GM19395 (cell line): ENCODE data around the gene HECA.
"Not testable (repeated sequence)": the region's sequence is repeated elsewhere in the genome, so short reads cannot be mapped to it uniquely, and the experiment has no call there.

Experiments
- ATAC-seq: cut with Tn5 transposase; IDR thresholded peaks from one replicate; pipeline ENCODE4 v1.9.1; 2021; ENCODE audit warnings: mild to moderate bottlenecking, moderate library complexity; ENCODE audit not compliant: unreplicated experiment

HECA gene

GRCh38 chr6:139135578-139136545 lies 982 bp downstream of the HECA start:
- peak; percentile 35 for ATAC-seq

- no peak for ATAC-seq
Observed at GRCh38 chr6:139137706-139138105, 2.8 kb downstream of the HECA start.

GRCh38 chr6:139140854-139141253 lies 6.0 kb downstream of the HECA start:
- not testable (repeated sequence) for ATAC-seq

- ATAC-seq: no peak
Observed at GRCh38 chr6:139142262-139142661, 7.4 kb downstream of the HECA start.

- no peak for ATAC-seq
Observed at GRCh38 chr6:139143111-139143510, 8.2 kb downstream of the HECA start.

DNA sequence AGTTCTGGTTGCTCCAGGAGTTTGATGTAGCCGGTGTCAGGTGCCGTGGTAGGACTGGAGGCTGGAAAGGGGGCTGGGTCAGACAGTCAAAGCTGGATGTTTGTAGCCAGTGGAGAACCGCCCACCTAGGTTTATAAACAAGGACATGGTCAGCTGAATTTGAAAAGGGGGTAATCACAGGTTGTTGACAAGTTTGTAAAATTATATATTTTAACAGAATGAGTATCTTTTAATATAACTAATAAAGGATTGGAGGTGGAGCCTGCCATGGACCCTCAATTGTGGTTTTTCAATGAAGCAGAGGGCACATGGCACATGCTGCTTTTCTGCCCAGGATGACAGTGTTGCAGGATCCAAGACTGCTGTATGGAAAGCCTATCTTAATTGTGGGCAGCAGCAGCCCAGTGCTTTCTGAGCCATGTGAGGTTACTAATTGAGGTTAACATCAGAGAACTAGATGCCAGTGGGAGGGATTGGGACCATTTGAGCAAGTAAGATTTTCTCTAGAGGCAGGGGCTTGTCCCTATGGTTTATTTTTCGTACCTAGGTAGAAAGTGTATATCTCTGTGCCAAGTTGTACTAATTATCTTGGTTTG lies 9.7 kb downstream of the HECA start:
- ATAC-seq: no peak

DNA sequence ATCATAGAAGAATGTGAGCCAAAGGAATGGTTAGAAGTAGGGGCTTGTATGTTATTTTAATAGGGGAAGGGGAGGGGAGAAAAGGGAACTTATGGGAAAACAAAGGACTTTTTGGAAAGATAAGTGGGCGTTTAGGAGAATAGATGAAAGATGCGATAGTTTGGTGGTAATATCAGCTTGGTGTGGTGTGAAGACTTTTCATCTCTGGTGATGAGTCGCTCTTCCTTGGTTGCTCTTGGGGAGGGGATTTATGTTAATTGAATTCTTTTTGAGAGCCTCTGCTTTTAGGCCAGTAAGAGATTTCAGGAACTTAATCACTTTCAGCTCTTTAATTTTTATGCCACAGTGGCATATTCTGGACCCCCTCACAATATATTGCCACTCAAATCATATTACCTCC lies 10.8 kb downstream of the HECA start:
- no peak for ATAC-seq

- ATAC-seq: no peak
Observed at GRCh38 chr6:139146317-139146726, 11.4 kb downstream of the HECA start.

DNA sequence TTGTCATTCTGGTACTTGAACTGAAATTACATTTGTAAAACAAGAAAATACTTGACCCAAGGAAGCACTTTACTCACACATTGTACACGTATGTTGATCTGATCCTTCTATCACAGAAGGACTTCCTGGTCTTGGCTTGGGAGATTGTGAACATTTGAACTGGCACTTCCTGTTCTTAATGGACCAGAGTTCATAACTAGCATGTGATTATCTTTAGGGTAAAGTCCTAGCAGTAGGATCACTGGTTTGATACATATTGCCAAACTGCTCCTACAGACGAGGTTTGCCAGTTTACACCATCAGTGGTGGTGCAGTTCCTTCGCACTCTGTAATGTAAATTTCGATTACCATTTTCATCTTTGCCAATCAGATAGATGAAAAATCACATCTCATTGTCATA lies 12.7 kb downstream of the HECA start:
- no peak for ATAC-seq

DNA sequence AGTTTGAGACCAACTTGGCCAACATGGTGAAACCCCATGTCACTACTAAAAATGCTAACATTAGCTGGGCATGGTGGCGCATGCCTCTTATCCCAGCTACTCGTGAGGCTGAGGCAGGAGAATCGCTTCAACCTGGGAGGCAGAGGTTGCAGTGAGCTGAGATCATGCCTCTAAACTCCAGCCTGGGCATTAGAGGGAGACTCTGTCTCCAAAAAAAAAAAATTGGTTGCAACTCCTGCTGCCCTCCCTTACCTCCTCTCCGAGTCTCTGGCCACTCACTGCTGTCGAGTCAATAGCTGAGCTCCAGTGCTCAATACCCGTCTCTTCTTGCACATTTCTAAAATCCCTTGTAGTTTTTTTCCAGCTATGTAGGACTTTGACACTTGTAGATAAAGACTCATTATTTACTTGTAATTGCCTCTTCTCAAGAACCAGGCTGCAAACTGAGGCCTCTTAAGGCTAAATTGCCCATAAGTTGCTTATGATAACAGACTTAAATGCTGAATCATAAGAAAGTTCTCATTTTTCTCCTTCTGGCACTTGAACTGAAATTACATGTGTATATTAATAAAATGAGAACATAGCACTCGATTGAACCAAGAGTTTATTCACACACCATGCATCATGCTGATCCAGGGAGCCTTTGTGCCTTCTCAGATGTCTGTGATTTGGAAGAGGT lies 13.8 kb downstream of the HECA start:
- no peak for ATAC-seq

GRCh38 chr6:139149383-139149782 lies 14.5 kb downstream of the HECA start:
- ATAC-seq: no peak

GRCh38 chr6:139150920-139151319 lies 16.0 kb downstream of the HECA start:
- no peak for ATAC-seq

GRCh38 chr6:139151425-139152087 lies 16.7 kb downstream of the HECA start:
- no peak for ATAC-seq

- ATAC-seq: no peak
Observed at GRCh38 chr6:139152088-139152891, 17.4 kb downstream of the HECA start.

- ATAC-seq: no peak
Observed at GRCh38 chr6:139152892-139153271, 18.0 kb downstream of the HECA start.

DNA sequence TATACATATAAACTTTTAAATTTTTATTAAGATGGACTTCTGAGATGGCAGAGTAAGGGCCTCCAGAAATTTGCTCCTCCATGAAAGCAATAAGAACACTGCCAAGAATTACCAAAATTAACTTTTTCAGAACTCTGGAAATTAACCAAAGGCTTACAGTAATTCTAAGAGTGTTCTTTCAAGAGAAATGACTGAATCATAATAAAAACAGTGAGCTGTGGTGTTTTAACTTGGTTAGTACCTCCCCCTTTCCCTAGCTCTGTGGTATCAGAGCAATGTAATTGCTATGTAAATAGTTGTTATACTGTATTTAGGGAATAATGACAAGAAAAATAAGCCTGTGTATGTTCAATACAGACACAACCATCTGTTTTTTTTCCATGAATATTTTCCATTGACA lies 19.0 kb downstream of the HECA start:
- ATAC-seq: no peak

- ATAC-seq: no peak
Observed at GRCh38 chr6:139154881-139155547, 20.1 kb downstream of the HECA start.

- no peak for ATAC-seq
Observed at GRCh38 chr6:139156102-139156501, 21.2 kb downstream of the HECA start.

- ATAC-seq: no peak
Observed at GRCh38 chr6:139156551-139156950, 21.7 kb downstream of the HECA start.

DNA sequence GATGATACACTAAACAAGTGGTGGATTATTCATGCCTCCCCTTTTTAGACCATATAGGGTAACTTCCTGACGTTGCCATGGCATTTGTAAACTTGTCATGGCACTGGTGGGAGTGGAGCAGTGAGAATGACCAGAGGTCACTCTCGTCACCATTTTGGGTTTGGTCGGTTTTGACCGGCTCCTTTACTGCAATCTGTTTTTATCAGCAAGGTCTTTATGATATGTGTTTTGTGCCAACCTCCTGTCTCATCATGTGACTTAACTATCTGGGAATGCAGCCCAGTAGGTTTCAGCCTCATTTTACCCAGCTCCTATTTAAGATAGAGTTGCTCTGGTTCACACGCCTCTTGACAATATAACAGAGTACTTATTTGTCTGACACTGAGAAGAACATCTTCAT lies 22.2 kb downstream of the HECA start:
- ATAC-seq: not testable (repeated sequence)
